ENCODE measurements around the gene RPS28.
"Not testable (repeated sequence)": the region's sequence is repeated elsewhere in the genome, so short reads cannot be mapped to it uniquely, and the experiment has no call there.

The RPS28 gene

DNA sequence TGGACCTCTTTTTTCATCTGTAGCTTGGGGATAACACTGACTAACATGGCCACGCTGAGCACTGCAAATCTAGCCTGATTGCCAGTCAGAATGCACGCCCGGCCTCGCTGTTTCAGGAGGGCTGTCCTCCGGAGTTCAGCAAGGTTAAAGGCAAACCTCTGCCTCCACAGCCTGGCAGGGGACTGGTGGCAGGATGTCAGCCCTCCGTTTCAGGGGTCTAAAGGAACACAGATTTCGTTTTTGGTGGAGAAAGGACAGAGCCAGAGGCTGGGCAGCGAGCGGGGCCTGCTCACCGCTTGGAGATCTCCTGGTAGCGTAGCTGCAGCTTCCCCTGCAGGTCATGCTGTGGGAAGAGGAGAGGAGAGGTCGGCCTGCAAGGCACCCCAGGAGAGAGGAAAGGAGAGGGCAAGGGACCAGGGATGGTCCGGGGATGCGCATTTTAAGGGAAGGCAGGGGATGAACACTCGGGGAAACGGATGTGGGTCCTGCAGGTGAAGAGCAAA, 681 bp upstream of the RPS28 start:
- no peak for DNase-seq (ENCODE audit: low read depth)

DNA sequence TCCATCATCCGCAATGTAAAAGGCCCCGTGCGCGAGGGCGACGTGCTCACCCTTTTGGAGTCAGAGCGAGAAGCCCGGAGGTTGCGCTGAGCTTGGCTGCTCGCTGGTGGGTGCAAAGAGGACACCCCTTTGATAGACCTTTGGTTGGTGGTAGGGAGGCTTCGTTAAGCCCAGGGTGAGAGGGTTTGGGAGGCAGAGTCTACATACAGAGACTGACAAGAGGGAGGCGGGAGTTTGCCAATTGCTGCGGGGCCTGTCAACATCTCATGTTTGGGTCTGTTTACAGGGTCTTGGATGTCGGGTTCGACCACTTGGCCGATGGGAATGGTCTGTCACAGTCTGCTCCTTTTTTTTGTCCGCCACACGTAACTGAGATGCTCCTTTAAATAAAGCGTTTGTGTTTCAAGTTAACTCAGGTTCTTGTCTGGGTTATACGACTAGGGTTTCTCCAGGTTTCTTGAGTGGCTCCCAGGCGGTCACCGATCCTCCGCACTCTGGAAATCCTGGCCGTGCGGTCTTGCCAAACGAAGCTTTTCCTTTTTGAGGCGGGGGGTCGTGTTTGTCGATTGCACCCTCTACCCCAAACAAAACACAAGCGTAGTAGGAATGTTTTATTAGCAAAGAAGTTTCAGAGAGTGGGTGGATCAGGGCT, 816 bp downstream of the RPS28 start:
- DNase-seq (ENCODE audit: low read depth) = no peak

DNA sequence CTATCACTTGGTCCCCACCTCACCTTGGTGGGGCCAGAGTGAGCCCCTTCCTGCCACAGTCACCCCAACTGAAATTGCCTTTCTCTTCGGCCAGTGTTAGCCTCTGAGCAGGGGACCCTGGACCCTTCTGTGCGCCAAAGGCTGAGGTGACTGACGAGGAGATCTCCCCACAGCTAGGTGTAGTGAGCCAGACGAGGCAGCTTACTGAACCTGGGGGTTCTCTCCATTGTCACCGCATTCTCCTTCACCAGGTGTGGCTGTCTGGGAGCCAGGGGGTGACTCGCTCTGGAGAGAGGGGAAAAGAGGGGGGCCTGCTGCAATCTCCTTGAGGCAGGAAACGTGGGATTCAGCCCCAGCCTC, 1.3 kb downstream of the RPS28 start:
- DNase-seq (ENCODE audit: low read depth) = no peak

DNA sequence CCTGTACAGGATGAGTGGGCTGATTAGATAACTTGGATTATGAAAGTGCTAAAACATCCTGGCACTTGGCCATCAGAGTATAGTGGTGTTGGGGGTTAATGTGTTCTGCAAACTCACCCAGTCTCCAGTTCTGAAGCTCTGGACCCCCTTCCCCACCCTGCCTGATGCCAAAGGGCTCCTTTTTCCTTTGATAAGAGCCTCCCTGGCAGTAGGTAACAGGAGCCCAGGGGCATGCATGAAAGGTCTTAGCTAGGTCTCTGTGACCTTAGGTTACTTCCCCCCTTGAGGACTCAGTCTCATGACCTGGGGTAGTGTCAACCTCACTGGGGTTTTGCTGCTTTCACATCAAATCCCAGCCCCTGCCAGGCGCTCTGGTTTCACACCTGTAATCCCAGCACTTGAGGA, 2.5 kb downstream of the RPS28 start:
- DNase-seq (ENCODE audit: low read depth) = no peak

- no peak for DNase-seq (ENCODE audit: low read depth)
These were observed 3.1 kb downstream of the RPS28 start for GRCh38 chr19:8324186-8325050.

GRCh38 chr19:8325454-8325853, 4.2 kb downstream of the RPS28 start:
- DNase-seq (ENCODE audit: low read depth) = no peak

- DNase-seq (ENCODE audit: low read depth) = no peak
These were observed 8.7 kb downstream of the RPS28 start for GRCh38 chr19:8329996-8330395.

- DNase-seq (ENCODE audit: low read depth) = no peak
These were observed 10.1 kb downstream of the RPS28 start for GRCh38 chr19:8331263-8331845.

GRCh38 chr19:8332976-8333766, 11.9 kb downstream of the RPS28 start:
- no peak for DNase-seq (ENCODE audit: low read depth)

DNA sequence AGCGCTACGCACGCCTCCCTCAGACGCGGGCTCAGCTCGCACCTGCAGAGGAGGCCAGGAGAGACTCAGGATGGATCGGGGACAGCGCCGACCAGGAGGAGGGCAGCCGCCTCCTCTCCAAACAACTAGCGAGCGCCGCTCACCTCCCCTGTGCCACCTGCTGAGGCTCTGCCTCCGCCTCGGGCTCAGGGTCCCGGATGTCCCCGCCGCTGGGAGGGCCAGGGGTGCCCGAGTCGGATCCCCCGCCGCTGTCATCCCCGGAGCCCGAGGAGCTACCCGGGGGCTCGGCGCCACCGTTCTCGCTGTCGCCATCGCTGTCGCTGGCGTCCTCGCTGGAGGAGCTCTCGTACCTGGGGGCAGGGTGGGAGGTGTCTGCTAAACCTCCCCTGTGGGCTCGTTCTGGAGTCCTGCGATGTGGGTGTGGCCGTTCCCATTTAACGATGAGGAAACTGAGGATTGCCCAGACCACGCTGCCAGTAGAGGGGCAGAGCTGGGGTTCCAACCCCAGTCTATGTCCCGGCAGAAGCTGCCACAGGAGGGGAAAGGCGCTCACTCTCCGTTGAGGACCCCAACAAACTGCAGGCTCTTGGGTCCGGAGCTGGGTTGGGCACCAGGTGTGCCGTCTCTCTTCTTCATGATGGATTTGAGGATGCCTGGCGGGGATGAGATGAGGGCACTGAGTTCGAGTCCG, 12.6 kb downstream of the RPS28 start:
- DNase-seq (ENCODE audit: low read depth) = no peak

- DNase-seq (ENCODE audit: low read depth) = no peak
These were observed 13.4 kb downstream of the RPS28 start for GRCh38 chr19:8334458-8335342.

- DNase-seq (ENCODE audit: low read depth) = no peak
These were observed 14.2 kb downstream of the RPS28 start for GRCh38 chr19:8335343-8336071.

DNA sequence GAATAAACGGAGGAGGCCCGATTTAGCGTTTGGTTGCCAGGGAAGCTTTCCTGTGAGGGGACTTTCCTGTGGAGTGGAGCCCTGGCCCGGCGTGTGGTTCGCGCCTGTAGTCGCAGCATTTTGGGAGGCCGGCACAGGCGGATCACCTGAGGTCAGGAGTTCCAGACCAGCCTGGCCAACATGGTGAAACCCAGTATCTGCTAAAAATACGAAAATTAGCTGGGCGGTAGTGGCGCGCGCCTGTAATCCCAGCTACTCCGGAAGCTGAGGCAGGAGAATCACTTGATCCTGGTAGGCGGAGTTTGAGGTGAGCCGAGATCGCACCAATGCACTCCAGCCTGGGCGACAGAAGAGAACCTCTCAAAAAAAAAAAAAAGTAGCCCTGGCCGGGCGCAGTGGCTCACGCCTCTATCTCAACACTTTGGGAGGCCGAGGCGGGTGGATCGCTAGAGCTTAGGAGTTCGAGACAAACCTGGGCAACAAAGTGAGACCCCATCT, 14.8 kb downstream of the RPS28 start:
- DNase-seq (ENCODE audit: low read depth) = no peak

DNA sequence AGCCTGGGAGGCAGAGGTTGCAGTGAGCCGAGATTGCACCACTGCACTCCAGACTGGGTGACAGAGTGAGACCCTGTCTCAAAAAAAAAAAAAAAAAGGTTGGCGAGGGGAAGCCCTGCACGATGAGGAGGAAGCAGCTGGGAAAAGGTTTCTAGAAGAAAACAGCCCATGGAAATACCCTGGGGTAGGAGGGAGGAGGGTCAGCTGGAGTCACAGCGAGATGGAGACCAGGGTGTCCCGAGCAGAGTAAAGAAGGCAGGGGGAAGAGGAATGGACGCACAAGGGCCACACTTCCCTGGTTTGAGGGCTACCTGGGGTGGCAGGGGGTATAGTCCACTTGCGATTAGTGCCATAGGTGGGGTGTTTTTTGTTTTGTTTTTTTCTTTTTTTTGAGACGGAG, 15.4 kb downstream of the RPS28 start:
- DNase-seq (ENCODE audit: low read depth) = no peak

GRCh38 chr19:8337728-8338127, 16.4 kb downstream of the RPS28 start:
- no peak for DNase-seq (ENCODE audit: low read depth)

DNA sequence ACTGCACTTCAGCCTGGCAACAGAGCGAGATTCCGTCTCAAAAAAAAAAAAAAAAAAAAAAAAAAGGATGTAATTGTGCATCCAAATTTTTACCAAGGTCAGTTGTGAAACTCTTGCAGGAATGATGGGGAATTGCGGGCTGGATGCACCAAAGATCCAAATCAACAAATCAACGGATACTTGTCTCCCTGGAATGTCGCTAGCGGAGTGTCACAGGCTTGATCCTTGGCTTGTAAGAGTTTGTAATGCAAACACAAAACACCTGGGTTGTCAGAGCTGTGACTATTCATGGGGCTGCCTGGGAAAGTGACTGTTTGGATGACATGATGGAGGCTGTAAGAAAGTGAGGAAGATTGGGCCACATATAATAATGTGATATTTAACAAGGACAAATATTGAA, 17.5 kb downstream of the RPS28 start:
- no peak for DNase-seq (ENCODE audit: low read depth)

DNA sequence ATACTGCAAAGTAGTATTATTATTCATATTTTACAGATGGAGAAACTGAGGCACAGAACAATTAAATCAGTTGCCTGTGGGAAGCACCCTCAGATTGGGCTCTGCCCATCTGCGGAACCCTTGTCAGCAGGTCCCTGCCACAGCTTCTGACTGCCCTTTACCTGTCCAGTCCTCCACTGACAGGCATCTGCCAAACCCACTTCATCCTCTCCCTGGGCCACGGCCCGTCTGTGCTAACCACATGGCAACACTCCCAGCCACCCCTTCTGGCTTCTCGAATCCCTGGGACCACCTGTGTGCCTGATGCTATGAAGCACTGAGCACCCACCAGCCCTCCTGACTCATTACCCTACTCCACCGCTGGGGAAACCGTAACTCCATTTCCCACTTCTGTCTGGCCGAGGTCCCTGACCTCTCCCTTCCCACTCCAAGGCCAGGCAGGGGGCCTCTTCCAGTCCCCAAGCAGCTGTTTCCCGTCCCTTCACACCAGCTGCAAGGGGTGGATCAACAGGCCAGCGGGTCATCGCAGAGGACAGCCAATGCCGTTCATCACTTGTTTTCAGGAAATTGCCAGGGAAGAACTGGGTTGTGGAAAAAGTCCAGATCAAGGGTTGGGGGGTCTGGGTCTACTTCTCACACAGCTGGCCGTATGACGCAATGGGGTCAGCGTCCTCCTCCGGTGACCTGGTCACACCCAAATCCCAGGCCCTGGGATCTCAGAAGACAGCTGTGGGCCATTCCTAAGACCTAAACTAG, 19.2 kb downstream of the RPS28 start:
- no peak for DNase-seq (ENCODE audit: low read depth)

DNA sequence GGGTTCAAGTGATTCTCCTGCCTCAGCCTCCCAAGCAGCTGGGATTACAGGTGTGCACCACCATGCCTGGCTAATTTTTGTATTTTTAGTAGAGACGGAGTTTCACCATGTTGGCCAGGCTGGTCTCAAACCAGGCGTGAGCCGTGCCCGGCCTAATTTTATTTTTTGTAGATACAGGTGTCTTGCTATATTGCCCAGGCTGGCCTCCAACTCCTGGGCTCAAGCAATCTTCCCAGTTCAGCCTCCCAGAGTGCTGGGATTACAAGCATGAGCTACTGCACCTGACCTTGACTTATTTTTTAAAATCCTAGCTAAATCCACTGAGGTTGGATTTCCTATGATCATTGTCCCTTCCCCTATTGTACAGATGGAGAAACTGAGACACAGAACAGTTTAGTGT, 20.2 kb downstream of the RPS28 start:
- DNase-seq (ENCODE audit: low read depth) = not testable (repeated sequence)

GRCh38 chr19:8342316-8342683, 21.0 kb downstream of the RPS28 start:
- DNase-seq (ENCODE audit: low read depth) = no peak

Data from activated gamma-delta T cell treated with anti-CD3 and anti-CD28 coated beads, Interleukin-2, amount 50 U/mL, for 16 hours (primary cell).